Endothelial cell of umbilical vein (primary cell): ENCODE results near the gene ORC5.

Experiments used
- EZH2 ChIP-seq: IDR thresholded peaks from 2 replicates; pipeline ENCODE4 v1.6.1; 2012; ENCODE audit warnings: borderline replicate concordance, low read depth, mild to moderate bottlenecking, moderate library complexity, low read length, inconsistent platforms; ENCODE audit not compliant: severe bottlenecking
- GATA2 ChIP-seq: IDR thresholded peaks from 2 replicates; pipeline ENCODE4 v1.7.0; 2011; ENCODE audit warnings: low read depth, mild to moderate bottlenecking, moderate library complexity, mixed read lengths, low read length; ENCODE audit not compliant: insufficient read length, insufficient read depth
- JUN ChIP-seq: IDR thresholded peaks from 2 replicates; pipeline ENCODE4 v1.6.1; 2011; ENCODE audit warnings: borderline replicate concordance, low read depth; ENCODE audit not compliant: insufficient read length, insufficient read depth
- POLR2A ChIP-seq: IDR thresholded peaks from 2 replicates; pipeline ENCODE4 v1.6.1; 2012; ENCODE audit warnings: low read depth, mild to moderate bottlenecking, control low read depth, low read length
- TF ChIP-seq, protein P1 (sequence below), 2 donors: IDR thresholded peaks; 1 replicate in 1 of 2; 2 replicates in 1 of 2; pipeline ENCODE4 v1.5.1; 2011; ENCODE audit warnings: low read length in 2 of 2, mild to moderate bottlenecking in 2 of 2, moderate library complexity in 2 of 2, control low read depth in 1 of 2, inconsistent platforms in 1 of 2, low read depth in 1 of 2; ENCODE audit not compliant: insufficient read depth in 1 of 2; ENCODE audit errors: extremely low read depth in 1 of 2
- TF ChIP-seq, protein P2 (sequence below): IDR thresholded peaks from 2 replicates; pipeline ENCODE4 v1.6.1; 2011; ENCODE audit not compliant: insufficient read depth, insufficient read length

- TF ChIP-seq, protein P1, sequence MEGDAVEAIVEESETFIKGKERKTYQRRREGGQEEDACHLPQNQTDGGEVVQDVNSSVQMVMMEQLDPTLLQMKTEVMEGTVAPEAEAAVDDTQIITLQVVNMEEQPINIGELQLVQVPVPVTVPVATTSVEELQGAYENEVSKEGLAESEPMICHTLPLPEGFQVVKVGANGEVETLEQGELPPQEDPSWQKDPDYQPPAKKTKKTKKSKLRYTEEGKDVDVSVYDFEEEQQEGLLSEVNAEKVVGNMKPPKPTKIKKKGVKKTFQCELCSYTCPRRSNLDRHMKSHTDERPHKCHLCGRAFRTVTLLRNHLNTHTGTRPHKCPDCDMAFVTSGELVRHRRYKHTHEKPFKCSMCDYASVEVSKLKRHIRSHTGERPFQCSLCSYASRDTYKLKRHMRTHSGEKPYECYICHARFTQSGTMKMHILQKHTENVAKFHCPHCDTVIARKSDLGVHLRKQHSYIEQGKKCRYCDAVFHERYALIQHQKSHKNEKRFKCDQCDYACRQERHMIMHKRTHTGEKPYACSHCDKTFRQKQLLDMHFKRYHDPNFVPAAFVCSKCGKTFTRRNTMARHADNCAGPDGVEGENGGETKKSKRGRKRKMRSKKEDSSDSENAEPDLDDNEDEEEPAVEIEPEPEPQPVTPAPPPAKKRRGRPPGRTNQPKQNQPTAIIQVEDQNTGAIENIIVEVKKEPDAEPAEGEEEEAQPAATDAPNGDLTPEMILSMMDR (IDR thresholded peaks at IDR 0.05; ENCODE audit: extremely low read depth in 1 of 2, insufficient read depth in 1 of 2, low read depth in 1 of 2, low read length in 2 of 2) = no peak
- TF ChIP-seq EZH2 = no peak
- no peak for TF ChIP-seq GATA2
- TF ChIP-seq POLR2A = no peak
- no peak for TF ChIP-seq JUN
- TF ChIP-seq, protein P2, sequence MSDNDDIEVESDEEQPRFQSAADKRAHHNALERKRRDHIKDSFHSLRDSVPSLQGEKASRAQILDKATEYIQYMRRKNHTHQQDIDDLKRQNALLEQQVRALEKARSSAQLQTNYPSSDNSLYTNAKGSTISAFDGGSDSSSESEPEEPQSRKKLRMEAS = no peak
These were observed 20.6 kb upstream of the ORC5 start for GRCh38 chr7:104228442-104228841.
